NCI-H510A (cell line): ENCODE measurements around the gene CARMIL3.

Source experiments
- DNase-seq: peaks from one replicate; lab custom pipeline; 2025; lab: John Stamatoyannopoulos, UW

Gene CARMIL3

GRCh38 chr14:24062216-24062980, 10.6 kb downstream of the CARMIL3 start:
- DNase-seq: no peak

- DNase-seq: no peak
These were observed 11.5 kb downstream of the CARMIL3 start for GRCh38 chr14:24063263-24063836.

GRCh38 chr14:24064091-24064795, 12.4 kb downstream of the CARMIL3 start:
- DNase-seq: no peak

DNA sequence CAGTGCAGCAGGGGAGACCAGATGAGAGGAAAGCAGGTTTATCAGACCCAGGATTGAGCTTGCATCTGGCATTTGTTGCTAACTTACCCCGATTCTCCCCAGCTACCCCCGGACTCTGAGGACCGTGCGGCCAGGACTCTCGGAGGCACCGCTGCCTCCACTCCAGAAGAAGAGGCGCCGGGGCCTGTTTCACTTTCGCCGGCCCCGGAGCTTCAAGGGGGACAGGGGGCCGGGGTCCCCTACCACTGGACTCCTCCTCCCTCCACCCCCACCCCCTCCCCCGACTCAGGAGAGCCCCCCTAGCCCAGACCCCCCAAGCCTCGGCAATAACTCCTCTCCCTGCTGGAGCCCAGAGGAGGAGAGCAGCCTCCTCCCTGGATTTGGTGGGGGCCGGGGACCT, 13.0 kb downstream of the CARMIL3 start:
- DNase-seq: no peak

GRCh38 chr14:24065408-24065807, 13.6 kb downstream of the CARMIL3 start:
- DNase-seq: no peak

- no peak for DNase-seq
These were observed 14.8 kb downstream of the CARMIL3 start for GRCh38 chr14:24066496-24067132.

DNA sequence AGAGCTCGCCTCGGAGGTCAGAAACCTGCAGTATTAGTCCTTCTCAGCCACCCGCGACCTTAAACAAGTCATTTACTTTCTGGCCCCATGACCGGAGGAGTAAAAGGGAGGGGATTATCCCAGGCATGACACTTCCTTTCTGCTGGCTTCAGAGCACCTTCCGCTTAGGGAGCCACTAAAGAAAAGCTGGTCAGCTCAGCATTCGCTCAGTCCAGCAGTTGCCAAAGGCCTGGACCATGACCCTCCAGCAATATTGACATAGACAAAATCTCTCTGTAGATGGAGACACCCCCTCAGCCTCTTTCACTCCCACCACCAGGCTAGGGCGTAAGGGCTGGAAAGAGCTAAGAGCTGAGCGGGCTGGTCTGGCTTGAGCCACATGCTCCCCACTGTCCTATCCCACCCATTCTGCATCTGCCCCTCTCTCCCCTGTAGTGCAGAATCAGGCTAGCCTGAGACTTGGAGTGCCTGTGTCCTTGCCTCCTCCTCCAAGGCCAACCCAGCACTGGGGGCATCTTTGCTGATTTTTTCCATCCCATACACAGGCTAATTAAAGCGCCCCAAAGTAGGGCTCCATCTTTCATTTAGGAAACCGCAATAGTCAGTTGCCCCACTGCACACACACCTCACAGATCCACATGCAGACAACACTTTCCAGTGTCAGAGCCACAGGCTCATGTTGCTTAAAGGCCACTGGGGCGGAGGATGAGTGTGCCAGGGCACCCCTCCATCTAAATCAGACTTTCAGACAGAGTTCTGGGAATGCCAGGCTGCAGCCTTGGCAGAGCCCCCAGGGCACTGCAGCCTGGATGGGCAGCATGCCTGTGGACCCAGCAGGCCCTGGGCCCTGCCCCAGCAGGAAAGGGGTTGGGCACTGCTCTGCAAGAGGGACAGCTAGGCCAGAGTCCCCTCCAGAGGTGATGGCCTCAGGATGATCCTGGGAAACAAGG, 15.6 kb downstream of the CARMIL3 start:
- no peak for DNase-seq

DNA sequence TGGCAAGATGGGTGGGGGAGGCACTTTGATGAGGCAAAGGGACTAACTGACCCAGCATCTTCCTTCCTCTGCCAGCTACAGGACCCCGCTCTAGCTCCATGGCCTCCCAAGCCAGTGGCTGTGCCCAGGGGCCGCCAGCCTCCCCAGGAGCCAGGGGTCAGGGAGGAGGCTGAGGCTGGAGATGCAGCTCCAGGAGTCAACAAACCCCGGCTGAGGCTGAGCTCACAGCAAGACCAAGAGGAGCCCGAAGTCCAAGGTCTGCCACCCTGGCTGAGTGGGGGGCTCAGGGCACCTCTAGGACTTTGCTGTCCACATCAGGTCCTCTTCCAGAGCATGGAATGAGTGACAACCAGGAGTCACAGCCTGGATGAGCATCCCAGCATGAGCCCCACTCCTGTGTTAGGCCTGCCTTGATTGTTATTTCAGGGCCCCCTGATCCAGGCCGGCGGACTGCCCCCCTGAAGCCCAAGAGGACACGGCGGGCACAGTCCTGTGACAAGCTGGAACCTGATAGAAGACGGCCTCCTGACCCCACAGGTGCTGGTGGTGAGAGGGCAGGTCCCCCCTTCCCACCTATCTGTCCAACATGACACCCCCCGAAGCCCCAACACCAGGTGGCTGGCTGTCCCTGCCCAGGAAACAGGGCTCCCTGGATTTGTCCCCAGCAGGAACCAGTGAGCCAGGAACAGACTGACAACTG, 17.1 kb downstream of the CARMIL3 start:
- no peak for DNase-seq

DNA sequence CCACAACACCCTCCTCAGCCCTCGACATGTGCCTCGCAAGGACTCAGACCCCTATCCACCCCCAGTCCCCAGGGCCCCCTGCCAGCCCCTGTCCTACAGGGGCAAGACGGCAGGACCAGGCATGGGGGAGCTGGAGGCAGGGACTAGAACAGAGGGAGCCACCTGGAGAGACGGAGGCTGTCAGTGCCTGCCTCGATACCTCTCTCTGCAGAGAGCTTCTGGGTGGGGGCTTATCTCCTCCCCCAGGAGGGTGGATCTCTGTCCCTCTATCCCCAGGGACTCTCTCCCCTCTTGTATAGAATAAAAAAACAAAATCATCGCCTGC, 17.6 kb downstream of the CARMIL3 start:
- DNase-seq: no peak

DNA sequence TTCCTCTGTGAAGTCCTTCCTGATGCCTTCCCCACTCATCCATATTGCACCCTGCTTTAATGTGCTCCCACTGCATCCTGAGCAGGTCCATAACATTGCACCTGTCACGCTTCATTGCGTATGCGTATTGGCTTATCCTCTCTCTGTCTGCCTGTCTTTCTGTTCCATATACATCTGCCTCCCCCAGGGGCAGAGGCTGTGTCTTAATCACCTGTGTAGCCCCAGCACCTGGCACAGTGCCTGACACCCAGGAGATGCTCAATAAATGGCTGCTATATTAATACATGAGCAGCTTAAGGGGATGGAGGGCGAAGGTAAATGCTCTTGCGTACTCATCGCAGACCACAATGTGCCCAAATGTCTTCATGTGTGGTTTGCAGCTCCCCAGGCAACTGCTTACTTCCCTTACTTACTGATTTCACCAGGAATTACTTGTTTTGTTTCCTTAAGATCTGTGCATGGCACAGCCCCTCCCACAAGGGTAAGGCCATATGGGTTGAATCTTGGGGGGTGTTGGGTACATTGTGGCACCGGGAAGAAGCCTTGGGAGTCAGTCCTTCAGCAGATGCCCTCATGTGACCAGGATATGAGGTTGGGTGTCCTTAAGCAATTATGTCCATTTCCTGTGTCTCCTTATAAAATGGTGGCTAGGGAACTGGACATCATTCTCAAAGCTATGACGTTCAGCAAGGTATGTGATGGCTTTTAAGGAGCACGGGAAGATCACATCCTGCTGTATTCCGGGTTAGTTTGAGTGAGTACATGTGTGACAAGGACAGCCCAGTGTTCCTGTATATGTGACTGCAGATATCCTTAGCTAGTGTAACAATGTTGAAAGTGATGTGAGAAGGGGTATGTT, 18.7 kb downstream of the CARMIL3 start:
- DNase-seq: no peak

DNA sequence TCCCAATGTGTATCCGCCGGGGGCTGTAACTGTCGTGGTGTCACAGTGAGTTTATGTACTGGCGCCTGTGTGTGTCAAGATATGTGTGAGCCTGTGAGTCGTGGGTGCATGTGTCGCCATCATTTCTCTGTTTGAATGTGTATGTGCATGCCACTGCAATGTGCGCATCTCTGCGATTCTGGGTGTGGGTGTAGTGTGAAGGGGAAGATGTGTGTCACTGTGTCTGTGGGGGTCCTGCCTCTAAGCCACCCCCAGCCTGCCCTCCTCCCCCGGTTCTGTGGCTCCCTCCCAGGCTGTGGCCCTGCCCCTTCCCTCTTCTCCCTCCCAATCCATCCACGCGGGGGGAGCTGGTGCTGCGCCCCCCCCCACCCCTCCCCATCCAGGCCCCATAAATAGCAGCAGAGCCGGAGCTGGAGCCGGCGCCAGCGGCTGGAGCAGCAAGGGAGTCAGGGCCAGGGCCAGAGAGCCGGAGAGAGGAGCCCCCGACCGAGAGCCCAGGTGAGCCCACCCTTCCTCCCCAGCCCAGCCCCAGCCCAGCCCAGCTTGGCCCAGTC, 19.4 kb downstream of the CARMIL3 start, which contains the start of gene CPNE6:
CPNE6 (plus strand) TSS at position 419 of the 554 bp plus-strand sequence. CDS start 1,375 bp downstream, outside the sequence.
- DNase-seq: no peak

GRCh38 chr14:24071836-24072430, 20.1 kb downstream of the CARMIL3 start:
- no peak for DNase-seq

DNA sequence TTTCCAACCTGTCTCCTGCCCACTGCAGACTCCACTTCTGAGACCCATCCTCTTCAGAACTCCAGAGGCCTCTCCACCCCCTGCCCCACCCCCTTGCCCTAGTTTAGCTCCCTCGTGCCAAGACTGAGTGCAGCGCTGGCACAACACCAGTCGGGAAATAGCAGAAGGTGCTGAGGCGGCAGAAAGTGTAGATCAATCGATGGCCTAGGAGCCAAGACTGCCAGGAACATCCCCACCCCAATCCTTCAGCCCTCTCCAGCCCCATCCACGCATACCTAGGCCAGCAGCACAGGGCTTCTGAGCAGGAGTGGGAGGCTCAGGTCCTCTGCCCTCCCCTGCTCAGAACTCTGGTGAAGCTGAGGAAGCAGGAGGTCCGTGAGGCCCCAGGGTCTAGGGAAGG, 20.6 kb downstream of the CARMIL3 start:
- no peak for DNase-seq

DNA sequence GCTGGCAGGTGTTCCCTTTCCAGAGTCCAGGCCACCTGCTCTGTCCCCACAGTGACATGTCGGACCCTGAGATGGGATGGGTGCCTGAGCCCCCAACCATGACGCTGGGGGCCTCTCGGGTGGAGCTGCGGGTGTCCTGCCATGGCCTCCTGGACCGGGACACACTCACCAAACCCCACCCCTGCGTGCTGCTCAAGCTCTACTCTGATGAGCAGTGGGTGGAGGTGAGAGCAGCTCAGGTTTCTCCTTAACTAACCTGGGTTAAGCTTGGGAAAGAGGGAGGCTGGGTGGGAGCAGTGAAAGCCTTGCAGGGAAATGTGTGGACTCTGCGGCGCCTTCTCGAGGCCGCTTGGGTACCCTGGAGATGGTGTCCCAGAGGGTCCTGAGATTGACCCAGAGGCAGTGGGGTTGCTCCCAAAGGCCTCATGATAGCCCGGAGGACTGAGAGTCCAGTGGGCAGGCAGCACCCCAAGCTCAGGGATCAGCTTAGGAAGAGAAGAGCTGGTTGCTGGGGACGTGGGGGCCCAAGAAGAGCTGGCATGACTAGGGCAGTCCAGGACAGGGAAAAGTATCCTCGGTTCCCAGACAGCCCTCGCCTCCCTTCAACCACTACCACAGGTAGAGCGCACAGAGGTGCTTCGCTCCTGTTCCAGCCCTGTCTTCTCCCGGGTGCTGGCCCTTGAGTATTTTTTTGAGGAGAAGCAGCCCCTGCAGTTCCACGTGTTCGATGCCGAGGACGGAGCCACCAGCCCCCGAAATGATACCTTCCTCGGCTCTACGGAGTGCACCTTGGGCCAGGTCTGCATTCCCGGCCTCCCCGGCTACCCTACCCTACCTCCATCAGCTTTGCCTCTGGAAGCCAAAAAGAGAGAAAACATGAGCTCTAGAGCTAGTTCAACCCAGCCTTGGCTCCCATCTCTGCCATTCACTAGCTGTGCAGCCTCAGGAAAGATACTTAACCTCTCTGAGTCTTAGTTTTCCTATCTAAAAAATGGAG, 21.4 kb downstream of the CARMIL3 start:
- no peak for DNase-seq

GRCh38 chr14:24074625-24075484, 23.0 kb downstream of the CARMIL3 start:
- DNase-seq: no peak

DNA sequence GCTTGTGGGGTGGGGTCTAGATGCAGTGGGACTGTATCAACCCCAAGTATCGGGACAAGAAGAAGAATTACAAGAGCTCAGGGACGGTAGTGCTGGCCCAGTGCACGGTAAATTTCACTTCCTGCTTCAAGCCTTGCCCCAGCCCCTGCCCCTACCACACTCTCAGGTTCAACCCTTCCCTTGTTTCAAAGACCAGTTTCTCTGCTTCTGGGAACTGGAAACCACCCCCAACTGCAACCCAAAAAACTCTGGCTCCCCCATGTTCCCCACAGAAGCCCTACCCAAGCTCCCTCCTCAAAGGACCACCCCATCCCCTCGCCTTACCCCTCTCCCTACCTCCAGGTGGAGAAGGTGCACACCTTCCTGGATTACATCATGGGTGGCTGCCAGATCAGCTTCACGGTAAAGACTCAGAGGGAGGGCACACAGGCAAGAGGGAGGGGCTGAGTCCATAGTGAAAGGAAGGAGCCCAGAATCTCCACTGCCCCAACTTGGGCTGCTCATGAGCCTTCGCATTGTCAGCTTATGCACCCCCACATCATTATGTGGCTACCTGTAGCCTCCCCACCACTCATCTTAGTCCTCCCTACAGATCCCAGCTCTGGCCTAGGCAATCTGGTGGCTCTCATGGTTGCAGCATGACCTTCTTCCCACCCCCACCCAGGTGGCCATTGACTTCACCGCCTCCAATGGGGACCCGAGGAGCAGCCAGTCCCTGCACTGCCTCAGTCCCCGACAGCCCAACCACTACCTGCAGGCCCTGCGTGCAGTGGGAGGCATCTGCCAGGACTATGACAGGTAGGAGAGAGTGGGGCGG, 23.9 kb downstream of the CARMIL3 start:
- no peak for DNase-seq
